GM13977 (cell line): ENCODE results near the gene APLP1.
"Not testable (repeated sequence)": the region's sequence is repeated elsewhere in the genome, so short reads cannot be mapped to it uniquely, and the experiment has no call there.

Source experiments
- DNase-seq: peaks from one replicate; pipeline ENCODE4 v3.0.0; 2012; ENCODE audit warnings: low spot score
- CTCF ChIP-seq: IDR thresholded peaks from 2 replicates; pipeline ENCODE4 v1.5.1; 2012; ENCODE audit warnings: mild to moderate bottlenecking, control low read depth; ENCODE audit not compliant: insufficient read depth; ENCODE audit errors: extremely low read depth, missing control alignments
- in situ Hi-C: fragments of 300-500 bp; cut with MboI; formaldehyde crosslinking; loops from one replicate; pipeline ENCODE4 v1.12.0; 2022; ENCODE audit warnings: low sequenced_read_pairs, low pct_unique_long_range_greater_than_20kb, mixed read lengths, inconsistent platforms; ENCODE audit not compliant: unreplicated experiment

Gene APLP1

GRCh38 chr19:35861640-35862160 is 6.7 kb upstream of the APLP1 start:
- DNase-seq: no peak
- TF ChIP-seq CTCF: no peak
- in situ Hi-C loops: no loop called here

GRCh38 chr19:35862528-35862927 is 5.8 kb upstream of the APLP1 start:
- no peak for DNase-seq
- no peak for TF ChIP-seq CTCF
- in situ Hi-C loops: no loop called here

- in situ Hi-C loops: no loop called here
- DNase-seq: no peak
- no peak for TF ChIP-seq CTCF
These were observed 5.4 kb upstream of the APLP1 start for GRCh38 chr19:35863018-35863417.

- no peak for TF ChIP-seq CTCF
- no peak for DNase-seq
- in situ Hi-C loops: no loop called here
These were observed 501 bp downstream of the APLP1 start for GRCh38 chr19:35868823-35869326.

- DNase-seq: peak; percentile 92
- TF ChIP-seq CTCF: no peak
- in situ Hi-C loops: no loop called here
These were observed 1.2 kb downstream of the APLP1 start for GRCh38 chr19:35869327-35870123.

GRCh38 chr19:35870124-35870736 is 1.9 kb downstream of the APLP1 start:
- DNase-seq, in situ Hi-C loops: not testable (repeated sequence)

- no peak for DNase-seq
- TF ChIP-seq CTCF: no peak
- in situ Hi-C loops: no loop called here
These were observed 2.4 kb downstream of the APLP1 start for GRCh38 chr19:35870798-35871197.
